Osteocyte (in vitro differentiated cells): ENCODE data around the gene ANKRD65. TPM values are rescaled to one million over a fixed set of nuclear protein-coding genes. Genes with fewer than 3 reads are reported as not detected.
"Not testable (repeated sequence)": the region's sequence is repeated elsewhere in the genome, so short reads cannot be mapped to it uniquely, and the experiment has no call there.

Source experiments
- DNase-seq: peaks from one replicate; pipeline ENCODE4 v3.0.0; 2021; ENCODE audit warnings: mixed read lengths; ENCODE audit not compliant: unreplicated experiment; ENCODE audit errors: extremely low spot score
- H3K27ac Mint-ChIP-seq: one replicate; pipeline ENCODE4 v1.8.0; 2021; ENCODE audit warnings: mild to moderate bottlenecking, mixed read lengths; ENCODE audit not compliant: unreplicated experiment
- H3K27me3 Mint-ChIP-seq: one replicate; pipeline ENCODE4 v1.8.0; 2021; ENCODE audit warnings: mixed read lengths; ENCODE audit not compliant: unreplicated experiment
- H3K36me3 Mint-ChIP-seq: one replicate; pipeline ENCODE4 v1.8.0; 2021; ENCODE audit warnings: mixed read lengths; ENCODE audit not compliant: unreplicated experiment
- H3K4me1 Mint-ChIP-seq: one replicate; pipeline ENCODE4 v1.8.0; 2021; ENCODE audit warnings: mixed read lengths; ENCODE audit not compliant: unreplicated experiment
- H3K4me3 Mint-ChIP-seq: one replicate; pipeline ENCODE4 v1.8.0; 2021; ENCODE audit warnings: mild to moderate bottlenecking, moderate library complexity, mixed read lengths; ENCODE audit not compliant: unreplicated experiment
- H3K9me3 Mint-ChIP-seq: one replicate; pipeline ENCODE4 v1.8.0; 2021; ENCODE audit warnings: mixed read lengths; ENCODE audit not compliant: unreplicated experiment
- total RNA-seq: library from RNA; stranded (reverse); gene quantifications from 2 replicates; pipeline ENCODE4 v1.2.1, GENCODE V29; 2021
- TF ChIP-seq, protein P1 (sequence below): fragments of 200-600 bp; sonication (generic); IDR thresholded peaks from 2 replicates; pipeline ENCODE4 v1.5.0; 2021; ENCODE audit warnings: antibody characterized with exemption, mild to moderate bottlenecking, moderate library complexity

ANKRD65 gene
- total RNA-seq, 1 donor from 2014 or later: 0.21 TPM

GRCh38 chr1:1460540-1461130, 39.6 kb upstream of the ANKRD65 start:
- H3K36me3 Mint-ChIP-seq: no peaks in the 10 kb centered on the region
- TF ChIP-seq, protein P1, sequence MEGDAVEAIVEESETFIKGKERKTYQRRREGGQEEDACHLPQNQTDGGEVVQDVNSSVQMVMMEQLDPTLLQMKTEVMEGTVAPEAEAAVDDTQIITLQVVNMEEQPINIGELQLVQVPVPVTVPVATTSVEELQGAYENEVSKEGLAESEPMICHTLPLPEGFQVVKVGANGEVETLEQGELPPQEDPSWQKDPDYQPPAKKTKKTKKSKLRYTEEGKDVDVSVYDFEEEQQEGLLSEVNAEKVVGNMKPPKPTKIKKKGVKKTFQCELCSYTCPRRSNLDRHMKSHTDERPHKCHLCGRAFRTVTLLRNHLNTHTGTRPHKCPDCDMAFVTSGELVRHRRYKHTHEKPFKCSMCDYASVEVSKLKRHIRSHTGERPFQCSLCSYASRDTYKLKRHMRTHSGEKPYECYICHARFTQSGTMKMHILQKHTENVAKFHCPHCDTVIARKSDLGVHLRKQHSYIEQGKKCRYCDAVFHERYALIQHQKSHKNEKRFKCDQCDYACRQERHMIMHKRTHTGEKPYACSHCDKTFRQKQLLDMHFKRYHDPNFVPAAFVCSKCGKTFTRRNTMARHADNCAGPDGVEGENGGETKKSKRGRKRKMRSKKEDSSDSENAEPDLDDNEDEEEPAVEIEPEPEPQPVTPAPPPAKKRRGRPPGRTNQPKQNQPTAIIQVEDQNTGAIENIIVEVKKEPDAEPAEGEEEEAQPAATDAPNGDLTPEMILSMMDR: no peak
- H3K9me3 Mint-ChIP-seq: no peaks in the 10 kb centered on the region
- no peak overlapping the region for H3K4me3 Mint-ChIP-seq
- DNase-seq: no peak
- no peak overlapping the region for H3K27ac Mint-ChIP-seq
- no peaks in the 10 kb centered on the region for H3K4me1 Mint-ChIP-seq
- no peaks in the 10 kb centered on the region for H3K27me3 Mint-ChIP-seq

DNA sequence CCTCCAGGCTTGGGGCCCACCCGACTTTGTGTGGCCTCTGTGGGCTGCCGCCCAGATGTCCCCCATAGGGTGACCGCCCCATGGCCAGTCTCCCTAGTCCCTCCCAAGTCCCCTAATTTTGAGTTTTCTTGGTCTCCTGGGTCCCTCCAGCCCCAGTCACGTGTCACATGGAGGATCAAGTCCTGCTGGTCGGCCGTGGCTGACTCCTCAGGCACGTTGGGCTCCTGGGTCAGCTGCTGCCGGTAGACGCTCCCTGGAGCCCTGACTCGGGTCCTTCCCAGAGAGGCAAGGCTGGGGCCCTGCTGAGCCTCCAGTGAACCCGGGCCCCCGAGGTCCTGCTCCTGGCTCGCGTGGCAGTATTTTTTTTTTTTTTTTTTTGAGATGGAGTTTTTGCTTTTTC, 38.6 kb upstream of the ANKRD65 start:
- H3K36me3 Mint-ChIP-seq, H3K27ac Mint-ChIP-seq, H3K27me3 Mint-ChIP-seq, H3K4me1 Mint-ChIP-seq, H3K4me3 Mint-ChIP-seq, H3K9me3 Mint-ChIP-seq, DNase-seq: not testable (repeated sequence)

GRCh38 chr1:1459156-1459555, 38.1 kb upstream of the ANKRD65 start:
- not testable (repeated sequence) for H3K4me1 Mint-ChIP-seq, DNase-seq, H3K36me3 Mint-ChIP-seq, H3K4me3 Mint-ChIP-seq, H3K27ac Mint-ChIP-seq, H3K9me3 Mint-ChIP-seq, H3K27me3 Mint-ChIP-seq

- H3K4me1 Mint-ChIP-seq, H3K4me3 Mint-ChIP-seq, H3K36me3 Mint-ChIP-seq, H3K27me3 Mint-ChIP-seq, H3K9me3 Mint-ChIP-seq, H3K27ac Mint-ChIP-seq, DNase-seq: not testable (repeated sequence)
Observed at GRCh38 chr1:1456683-1457255, 35.7 kb upstream of the ANKRD65 start.

DNA sequence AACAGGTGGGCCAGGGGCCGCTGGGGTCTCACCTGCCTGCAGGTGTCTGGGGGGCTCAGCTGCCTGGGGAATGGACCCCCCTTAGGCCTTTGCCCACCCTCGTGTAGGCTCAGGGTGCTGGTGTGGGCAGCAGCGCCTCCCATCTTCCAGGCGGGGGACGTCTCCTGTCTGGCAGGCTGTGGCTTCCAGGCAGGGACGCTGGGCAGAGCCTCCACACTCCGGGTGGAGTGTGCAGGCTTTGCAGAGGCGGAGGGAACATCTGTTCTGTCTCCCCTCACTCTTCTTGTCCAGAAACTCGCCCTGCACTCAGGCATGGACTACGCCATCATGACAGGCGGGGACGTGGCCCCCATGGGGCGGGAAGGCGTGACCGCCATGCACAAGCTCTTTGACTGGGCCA, 34.9 kb upstream of the ANKRD65 start:
- H3K4me3 Mint-ChIP-seq, H3K36me3 Mint-ChIP-seq, H3K9me3 Mint-ChIP-seq, H3K27ac Mint-ChIP-seq, DNase-seq, H3K27me3 Mint-ChIP-seq, H3K4me1 Mint-ChIP-seq: not testable (repeated sequence)

- no peak overlapping the region for H3K27ac Mint-ChIP-seq
- no peaks in the 10 kb centered on the region for H3K27me3 Mint-ChIP-seq
- H3K9me3 Mint-ChIP-seq: no peaks in the 10 kb centered on the region
- H3K36me3 Mint-ChIP-seq: no peaks in the 10 kb centered on the region
- DNase-seq: no peak
- no peak overlapping the region for H3K4me3 Mint-ChIP-seq
- TF ChIP-seq, protein P1: no peak
- no peaks in the 10 kb centered on the region for H3K4me1 Mint-ChIP-seq
Observed at GRCh38 chr1:1455366-1455884, 34.3 kb upstream of the ANKRD65 start.

- not testable (repeated sequence) for H3K27ac Mint-ChIP-seq, H3K27me3 Mint-ChIP-seq, DNase-seq, H3K4me3 Mint-ChIP-seq, H3K4me1 Mint-ChIP-seq, H3K9me3 Mint-ChIP-seq, H3K36me3 Mint-ChIP-seq
Observed at GRCh38 chr1:1454286-1455056, 33.4 kb upstream of the ANKRD65 start.
